ENCODE results near the gene EXOC4.
A peak's percentile ranks its signal among the peaks of the same experiment; 100 is the strongest.
"Not testable (repeated sequence)": the region's sequence is repeated elsewhere in the genome, so short reads cannot be mapped to it uniquely, and the experiment has no call there.

The EXOC4 gene

GRCh38 chr7:133983685-133984419, 731.0 kb downstream of the EXOC4 start:
- POLR2A ChIA-PET, result no interaction called here
- WGBS (ENCODE audit: insufficient coverage), result 94% methylated on average over 2 of the region's 6 CpGs
- Histone ChIP-seq H3K9me3 (ENCODE audit: control extremely low read depth in 1 of 5, control insufficient read depth in 4 of 5, insufficient read depth in 2 of 5, low read depth in 1 of 5, low read length in 4 of 5) (peaks cover 0 to 7% (median 0%) of the 10 kb centered on the region in 5 experiments), H3K36me3 (ENCODE audit: control insufficient read depth in 4 of 4, insufficient read depth in 4 of 4, low read length in 3 of 4) (peaks cover 0 to 5% (median 0%) of the 10 kb centered on the region in 4 experiments), H3K4me3 (ENCODE audit: control insufficient read depth in 1 of 7, extremely low read depth in 1 of 7, insufficient read depth in 4 of 7, low read depth in 2 of 7, low read length in 6 of 7) (no peak overlapping the region), H3K27me3 (replicated peaks in 2 of 5; ENCODE audit: control insufficient read depth in 4 of 5, insufficient read depth in 5 of 5, low read length in 4 of 5) (no peaks in the 10 kb centered on the region), H3K27ac (ENCODE audit: insufficient read depth in 1 of 2, low read depth in 1 of 2, low read length in 2 of 2, poor library complexity in 1 of 2, severe bottlenecking in 2 of 2) (no peak overlapping the region), H3K4me1 (ENCODE audit: control extremely low read depth in 1 of 4, control insufficient read depth in 4 of 4, insufficient read depth in 4 of 4, low read length in 3 of 4) (no peaks in the 10 kb centered on the region)
- CTCF ChIA-PET, result interaction anchor here (0.6 kb wide), 1 partner anchor 34 kb away, joined by 3 read pairs; no protein-coding TSS in a partner anchor
- DNase-seq, result no peak

GRCh38 chr7:133985300-133985699, 732.4 kb downstream of the EXOC4 start:
- peaks cover 0 to 5% (median 0%) of the 10 kb centered on the region in 4 experiments for H3K36me3 ChIP-seq (ENCODE audit: control insufficient read depth in 4 of 4, insufficient read depth in 4 of 4, low read length in 3 of 4)
- no peaks in the 10 kb centered on the region for H3K4me1 ChIP-seq (ENCODE audit: control extremely low read depth in 1 of 4, control insufficient read depth in 4 of 4, insufficient read depth in 4 of 4, low read length in 3 of 4)
- ChIA-PET POLR2A (no interaction called here), CTCF (no interaction called here)
- H3K27ac ChIP-seq (ENCODE audit: insufficient read depth in 1 of 2, low read depth in 1 of 2, low read length in 2 of 2, poor library complexity in 1 of 2, severe bottlenecking in 2 of 2), result no peak overlapping the region
- peaks cover 0 to 5% (median 0%) of the 10 kb centered on the region in 5 experiments for H3K9me3 ChIP-seq (ENCODE audit: control extremely low read depth in 1 of 5, control insufficient read depth in 4 of 5, insufficient read depth in 2 of 5, low read depth in 1 of 5, low read length in 4 of 5)
- no peak overlapping the region for H3K4me3 ChIP-seq (ENCODE audit: control insufficient read depth in 1 of 7, extremely low read depth in 1 of 7, insufficient read depth in 4 of 7, low read depth in 2 of 7, low read length in 6 of 7)
- peak in 1 of 3 donors; percentile 3 for DNase-seq
- H3K27me3 ChIP-seq (replicated peaks in 2 of 5; ENCODE audit: control insufficient read depth in 4 of 5, insufficient read depth in 5 of 5, low read length in 4 of 5), result no peaks in the 10 kb centered on the region
- no CpG with 5 or more reads among the region's 1 CpG for WGBS (ENCODE audit: insufficient coverage)

GRCh38 chr7:133987582-133987981, 734.7 kb downstream of the EXOC4 start:
- no CpG with 5 or more reads among the region's 2 CpGs for WGBS (ENCODE audit: insufficient coverage)
- no peak overlapping the region for H3K27ac ChIP-seq (ENCODE audit: insufficient read depth in 1 of 2, low read depth in 1 of 2, low read length in 2 of 2, poor library complexity in 1 of 2, severe bottlenecking in 2 of 2)
- H3K4me1 ChIP-seq (ENCODE audit: control extremely low read depth in 1 of 4, control insufficient read depth in 4 of 4, insufficient read depth in 4 of 4, low read length in 3 of 4), result no peaks in the 10 kb centered on the region
- ChIA-PET CTCF (no interaction called here), POLR2A (no interaction called here)
- DNase-seq, result no peak
- H3K27me3 ChIP-seq (replicated peaks in 2 of 5; ENCODE audit: control insufficient read depth in 4 of 5, insufficient read depth in 5 of 5, low read length in 4 of 5), result no peaks in the 10 kb centered on the region
- H3K4me3 ChIP-seq (ENCODE audit: control insufficient read depth in 1 of 7, extremely low read depth in 1 of 7, insufficient read depth in 4 of 7, low read depth in 2 of 7, low read length in 6 of 7), result no peak overlapping the region
- H3K9me3 ChIP-seq (ENCODE audit: control extremely low read depth in 1 of 5, control insufficient read depth in 4 of 5, insufficient read depth in 2 of 5, low read depth in 1 of 5, low read length in 4 of 5), result peaks cover 0 to 2% (median 0%) of the 10 kb centered on the region in 5 experiments
- peaks cover 0 to 5% (median 0%) of the 10 kb centered on the region in 4 experiments for H3K36me3 ChIP-seq (ENCODE audit: control insufficient read depth in 4 of 4, insufficient read depth in 4 of 4, low read length in 3 of 4)

- H3K36me3 ChIP-seq (ENCODE audit: control insufficient read depth in 4 of 4, insufficient read depth in 4 of 4, low read length in 3 of 4), result peaks cover 0 to 7% (median 2%) of the 10 kb centered on the region in 4 experiments
- no peak overlapping the region for H3K4me3 ChIP-seq (ENCODE audit: control insufficient read depth in 1 of 7, extremely low read depth in 1 of 7, insufficient read depth in 4 of 7, low read depth in 2 of 7, low read length in 6 of 7)
- POLR2A ChIA-PET, result no interaction called here
- no peaks in the 10 kb centered on the region for H3K27me3 ChIP-seq (replicated peaks in 2 of 5; ENCODE audit: control insufficient read depth in 4 of 5, insufficient read depth in 5 of 5, low read length in 4 of 5)
- no peaks in the 10 kb centered on the region for H3K4me1 ChIP-seq (ENCODE audit: control extremely low read depth in 1 of 4, control insufficient read depth in 4 of 4, insufficient read depth in 4 of 4, low read length in 3 of 4)
- CTCF ChIA-PET, result no interaction called here
- H3K9me3 ChIP-seq (ENCODE audit: control extremely low read depth in 1 of 5, control insufficient read depth in 4 of 5, insufficient read depth in 2 of 5, low read depth in 1 of 5, low read length in 4 of 5), result peaks cover 0 to 4% (median 0%) of the 10 kb centered on the region in 5 experiments
- H3K27ac ChIP-seq (ENCODE audit: insufficient read depth in 1 of 2, low read depth in 1 of 2, low read length in 2 of 2, poor library complexity in 1 of 2, severe bottlenecking in 2 of 2), result no peak overlapping the region
- no peak for DNase-seq
- 83% methylated on average over 1 of the region's 1 CpG for WGBS (ENCODE audit: insufficient coverage)
Measured at GRCh38 chr7:133993547-133993946, 740.7 kb downstream of the EXOC4 start.

GRCh38 chr7:133994100-133994499, 741.2 kb downstream of the EXOC4 start:
- POLR2A ChIA-PET; H3K27ac ChIP-seq (ENCODE audit: insufficient read depth in 1 of 2, low read depth in 1 of 2, low read length in 2 of 2, poor library complexity in 1 of 2, severe bottlenecking in 2 of 2); DNase-seq; H3K27me3 ChIP-seq (replicated peaks in 2 of 5; ENCODE audit: control insufficient read depth in 4 of 5, insufficient read depth in 5 of 5, low read length in 4 of 5); H3K4me1 ChIP-seq (ENCODE audit: control extremely low read depth in 1 of 4, control insufficient read depth in 4 of 4, insufficient read depth in 4 of 4, low read length in 3 of 4); H3K4me3 ChIP-seq (ENCODE audit: control insufficient read depth in 1 of 7, extremely low read depth in 1 of 7, insufficient read depth in 4 of 7, low read depth in 2 of 7, low read length in 6 of 7); H3K9me3 ChIP-seq (ENCODE audit: control extremely low read depth in 1 of 5, control insufficient read depth in 4 of 5, insufficient read depth in 2 of 5, low read depth in 1 of 5, low read length in 4 of 5); CTCF ChIA-PET: not testable (repeated sequence)
- WGBS (ENCODE audit: insufficient coverage), result 98% methylated on average over 6 of the region's 7 CpGs
- peaks cover 0 to 11% (median 2%) of the 10 kb centered on the region in 4 experiments for H3K36me3 ChIP-seq (ENCODE audit: control insufficient read depth in 4 of 4, insufficient read depth in 4 of 4, low read length in 3 of 4)

GRCh38 chr7:133997463-133997862, 744.6 kb downstream of the EXOC4 start:
- Histone ChIP-seq H3K36me3 (ENCODE audit: control insufficient read depth in 4 of 4, insufficient read depth in 4 of 4, low read length in 3 of 4) (peaks cover 0 to 13% (median 3%) of the 10 kb centered on the region in 4 experiments), H3K27ac (ENCODE audit: insufficient read depth in 1 of 2, low read depth in 1 of 2, low read length in 2 of 2, poor library complexity in 1 of 2, severe bottlenecking in 2 of 2) (no peak overlapping the region), H3K27me3 (replicated peaks in 2 of 5; ENCODE audit: control insufficient read depth in 4 of 5, insufficient read depth in 5 of 5, low read length in 4 of 5) (no peaks in the 10 kb centered on the region), H3K4me3 (ENCODE audit: control insufficient read depth in 1 of 7, extremely low read depth in 1 of 7, insufficient read depth in 4 of 7, low read depth in 2 of 7, low read length in 6 of 7) (no peak overlapping the region), H3K9me3 (ENCODE audit: control extremely low read depth in 1 of 5, control insufficient read depth in 4 of 5, insufficient read depth in 2 of 5, low read depth in 1 of 5, low read length in 4 of 5) (peaks cover 0 to 2% (median 0%) of the 10 kb centered on the region in 5 experiments), H3K4me1 (ENCODE audit: control extremely low read depth in 1 of 4, control insufficient read depth in 4 of 4, insufficient read depth in 4 of 4, low read length in 3 of 4) (no peaks in the 10 kb centered on the region)
- ChIA-PET POLR2A (no interaction called here), CTCF (no interaction called here)
- no peak for DNase-seq
- 100% methylated on average over 4 of the region's 6 CpGs for WGBS (ENCODE audit: insufficient coverage)

GRCh38 chr7:133999178-133999577, 746.3 kb downstream of the EXOC4 start:
- H3K27ac ChIP-seq (ENCODE audit: insufficient read depth in 1 of 2, low read depth in 1 of 2, low read length in 2 of 2, poor library complexity in 1 of 2, severe bottlenecking in 2 of 2), result no peak overlapping the region
- no peaks in the 10 kb centered on the region for H3K27me3 ChIP-seq (replicated peaks in 2 of 5; ENCODE audit: control insufficient read depth in 4 of 5, insufficient read depth in 5 of 5, low read length in 4 of 5)
- H3K9me3 ChIP-seq (ENCODE audit: control extremely low read depth in 1 of 5, control insufficient read depth in 4 of 5, insufficient read depth in 2 of 5, low read depth in 1 of 5, low read length in 4 of 5), result no peaks in the 10 kb centered on the region
- POLR2A ChIA-PET, result no interaction called here
- peaks cover 0 to 14% (median 6%) of the 10 kb centered on the region in 4 experiments for H3K36me3 ChIP-seq (ENCODE audit: control insufficient read depth in 4 of 4, insufficient read depth in 4 of 4, low read length in 3 of 4)
- CTCF ChIA-PET, result no interaction called here
- WGBS (ENCODE audit: insufficient coverage), result no CpG with 5 or more reads among the region's 2 CpGs
- H3K4me1 ChIP-seq (ENCODE audit: control extremely low read depth in 1 of 4, control insufficient read depth in 4 of 4, insufficient read depth in 4 of 4, low read length in 3 of 4), result no peaks in the 10 kb centered on the region
- no peak overlapping the region for H3K4me3 ChIP-seq (ENCODE audit: control insufficient read depth in 1 of 7, extremely low read depth in 1 of 7, insufficient read depth in 4 of 7, low read depth in 2 of 7, low read length in 6 of 7)
- DNase-seq, result no peak
